MCF 10A (cell line): Measurements from ENCODE around the gene KRTAP5-2. TPM values are rescaled to one million over a fixed set of nuclear protein-coding genes. Genes with fewer than 3 reads are reported as not detected.

Experiments used
- BruUV-seq: library from RNA; stranded (reverse); fragments of 400-500 nt; replicated peaks from 2 replicates; lab custom pipeline; 2021; lab: Mats Ljungman, UMichigan
- CTCF ChIA-PET: fragments of 300-600 bp; sonication (Branson Sonifier 250); formaldehyde crosslinking; extraction: SDS; loops from one replicate; lab custom pipeline; 2021; ENCODE audit warnings: antibody characterized with exemption, inconsistent platforms; lab: Yijun Ruan, JAX
- POLR2A ChIA-PET: fragments of 300-600, 350-650 bp; sonication (Branson Sonifier 250); formaldehyde crosslinking; extraction: SDS; loops from one replicate; lab custom pipeline; 2020; ENCODE audit warnings: antibody characterized with exemption, inconsistent platforms; lab: Yijun Ruan, JAX
- DNase-seq: peaks from one replicate; pipeline ENCODE4 v3.0.0-alpha.2; 2018; ENCODE audit not compliant: unreplicated experiment
- H3K27ac Mint-ChIP-seq: one replicate; pipeline ENCODE4 v1.8.0; 2022; ENCODE audit warnings: mild to moderate bottlenecking, low read depth, mixed read lengths; ENCODE audit not compliant: unreplicated experiment
- H3K27me3 Mint-ChIP-seq: one replicate; pipeline ENCODE4 v1.8.0; 2022; ENCODE audit warnings: mixed read lengths; ENCODE audit not compliant: insufficient read depth, unreplicated experiment
- H3K36me3 Mint-ChIP-seq: one replicate; pipeline ENCODE4 v1.8.0; 2022; ENCODE audit warnings: mild to moderate bottlenecking, moderate library complexity, mixed read lengths; ENCODE audit not compliant: insufficient read depth, unreplicated experiment
- H3K4me1 Mint-ChIP-seq: one replicate; pipeline ENCODE4 v1.8.0; 2022; ENCODE audit warnings: mixed read lengths; ENCODE audit not compliant: insufficient read depth, unreplicated experiment
- H3K4me3 Mint-ChIP-seq: one replicate; pipeline ENCODE4 v1.8.0; 2022; ENCODE audit warnings: mild to moderate bottlenecking, moderate library complexity, mixed read lengths; ENCODE audit not compliant: unreplicated experiment
- H3K9me3 Mint-ChIP-seq: one replicate; pipeline ENCODE4 v1.8.0; 2022; ENCODE audit warnings: mixed read lengths; ENCODE audit not compliant: unreplicated experiment
- CTCF ChIP-seq: fragments of 200-600 bp; IDR thresholded peaks from one replicate; pipeline ENCODE4 v1.8.0; 2022; ENCODE audit warnings: antibody characterized with exemption, mild to moderate bottlenecking; ENCODE audit not compliant: unreplicated experiment
- intact Hi-C: fragments of 100-400 bp; cut with micrococcal nuclease; formaldehyde crosslinking; loops from 2 replicates; pipeline ENCODE4 v1.14.1; 2022
- total RNA-seq: library from RNA; stranded (reverse); gene quantifications from 2 replicates; pipeline ENCODE4 v1.2.3, GENCODE V29; 2022

The KRTAP5-2 gene
- total RNA-seq, 1 experiment from 2014 or later = not detected

DNA sequence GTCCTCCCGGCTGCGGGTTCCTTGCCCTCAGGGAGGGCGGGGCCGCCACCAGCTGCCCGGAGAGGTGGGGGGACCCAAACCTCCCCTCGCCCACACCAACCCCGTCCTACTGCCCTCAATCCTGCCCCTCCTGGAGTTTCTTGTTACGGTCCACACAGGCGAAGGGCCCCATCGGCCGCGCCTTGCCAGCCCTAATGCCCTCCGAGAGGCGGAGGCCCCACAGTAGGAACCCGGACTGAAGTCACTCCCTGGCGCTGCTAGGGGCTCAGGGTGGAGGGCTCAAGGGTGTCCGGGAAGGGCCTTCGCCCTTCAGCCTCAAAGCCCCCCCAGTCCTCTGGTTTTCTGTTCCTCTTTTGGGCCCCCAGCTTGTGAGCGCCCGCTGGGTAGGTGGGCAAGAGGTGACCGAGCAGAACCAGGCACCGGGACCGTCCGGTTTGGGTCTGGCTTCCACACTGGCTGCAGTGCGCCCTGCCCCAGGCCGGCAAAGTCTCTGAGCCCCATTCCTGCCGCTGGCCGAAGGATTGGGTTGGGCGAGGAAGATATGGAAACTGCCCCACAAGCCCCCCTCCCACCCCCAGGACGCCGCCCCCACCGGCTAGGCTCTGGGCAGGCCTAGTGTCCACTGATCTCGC, 50.5 kb downstream of the KRTAP5-2 start:
- ChIA-PET CTCF (interaction anchor here (1.2 to 7.3 kb wide), 6 partner anchors 11 to 31 kb away, joined by 8 to 94 read pairs (median 11); no protein-coding TSS in a partner anchor), POLR2A (interaction anchor here (0.8 to 1.5 kb wide), 4 partner anchors 11 to 29 kb away, joined by 3 to 8 read pairs (median 4); no protein-coding TSS in a partner anchor)
- Mint-ChIP-seq H3K9me3 (no peaks in the 10 kb centered on the region), H3K36me3 (no peaks in the 10 kb centered on the region), H3K27ac (no peak overlapping the region), H3K27me3 (no peaks in the 10 kb centered on the region), H3K4me3 (no peak overlapping the region), H3K4me1 (no peaks in the 10 kb centered on the region)
- TF ChIP-seq CTCF = no peak
- DNase-seq = no peak
- intact Hi-C loops = no loop called here
- no TSS peak for BruUV-seq

Other genes starting within 250 kb of the KRTAP5-2 start
- gene BRSK2, start 208.4 kb downstream of the KRTAP5-2 start, total RNA-seq = 0.34 and 0.44 TPM in 2 replicates
- 20.1 and 20.2 TPM in 2 replicates for gene MOB2, start 111.5 kb downstream of the KRTAP5-2 start, total RNA-seq
- 10.4 and 17.6 TPM in 2 replicates for gene DUSP8, start 26.0 kb downstream of the KRTAP5-2 start, total RNA-seq
- not detected in 2 replicates for gene KRTAP5-1, start 13.0 kb downstream of the KRTAP5-2 start, total RNA-seq
- not detected in 2 replicates for gene KRTAP5-3, start 10.2 kb upstream of the KRTAP5-2 start, total RNA-seq
- not detected in 2 replicates for gene KRTAP5-4, start 23.8 kb upstream of the KRTAP5-2 start, total RNA-seq
- gene KRTAP5-5, start 31.5 kb upstream of the KRTAP5-2 start, total RNA-seq = not detected in 2 replicates
- not detected in 2 replicates for gene KRTAP5-6, start 98.9 kb upstream of the KRTAP5-2 start, total RNA-seq
- gene IFITM10, start 152.3 kb upstream of the KRTAP5-2 start, total RNA-seq = 1.9 and 2.0 TPM in 2 replicates
- gene CTSD, start 165.6 kb upstream of the KRTAP5-2 start, total RNA-seq = 366 and 367 TPM in 2 replicates
- gene SYT8, start 236.7 kb upstream of the KRTAP5-2 start, total RNA-seq = 141 and 308 TPM in 2 replicates
- 43.3 and 77.7 TPM in 2 replicates for gene TNNI2, start 240.7 kb upstream of the KRTAP5-2 start, total RNA-seq